ENCODE results near the gene DCLK1. TPM values are rescaled to one million over a fixed set of nuclear protein-coding genes. Genes with fewer than 3 reads are reported as not detected.

Gene DCLK1
- total RNA-seq, 1 experiment from 2014 or later, result 1.4 TPM

DNA sequence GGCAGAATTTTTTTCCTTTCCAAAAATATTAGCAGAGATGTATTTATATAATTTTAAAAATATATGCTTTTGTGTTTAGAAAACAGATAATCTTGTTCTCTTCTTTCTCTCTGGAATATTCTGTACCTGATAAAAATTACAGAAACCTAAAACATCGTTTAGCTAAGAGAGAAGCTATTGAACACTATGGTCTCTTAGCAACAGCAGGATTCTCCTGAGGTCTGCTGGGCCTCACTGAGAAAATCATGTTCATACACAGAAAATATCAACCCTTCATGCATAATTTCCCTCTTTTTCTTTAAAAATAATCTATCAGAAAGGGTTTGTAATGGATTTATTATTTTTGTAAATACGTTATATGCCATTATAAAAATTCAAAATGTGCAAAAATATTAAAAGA is 242.2 kb downstream of the DCLK1 start:
- no TSS peak for BruUV-seq (replicated peaks)
- H3K4me1 ChIP-seq (replicated peaks; ENCODE audit: insufficient read depth), result peaks cover 28% of the 10 kb centered on the region
- ChIA-PET POLR2A (ENCODE audit: unreplicated experiment) (no interaction called here), CTCF (no interaction called here)
- no peaks in the 10 kb centered on the region for H3K79me2 ChIP-seq (ENCODE audit: low read depth)
- no peak overlapping the region for H3K4me2 ChIP-seq
- peaks cover 19% of the 10 kb centered on the region for H3F3A ChIP-seq (ENCODE audit: insufficient read depth, low read depth)
- intact Hi-C loops (cut with micrococcal nuclease; ENCODE audit: unreplicated experiment), result no loop called here
- no peak for TF ChIP-seq CTCF (conservative IDR thresholded peaks at IDR 0.05)
- TF ChIP-seq EZH2 (IDR thresholded peaks at IDR 0.05; ENCODE audit: low read depth), result no peak
- H3K4me3 ChIP-seq, result no peak overlapping the region
- no peaks in the 10 kb centered on the region for H4K20me1 ChIP-seq (ENCODE audit: insufficient read depth)
- no peaks in the 10 kb centered on the region for H3K9me2 ChIP-seq (ENCODE audit: insufficient read depth)
- H3K27ac ChIP-seq, result no peak overlapping the region
- no peaks in the 10 kb centered on the region for H3K27me3 ChIP-seq (ENCODE audit: insufficient read depth, low read depth)
- no peak overlapping the region for H2AFZ ChIP-seq
- no peaks in the 10 kb centered on the region for H3K36me3 ChIP-seq (ENCODE audit: low read depth)
- DNase-seq, result no peak
- H3K9me3 ChIP-seq (ENCODE audit: insufficient read depth, low read depth), result no peaks in the 10 kb centered on the region

- POLR2A ChIA-PET (ENCODE audit: unreplicated experiment), result no interaction called here
- peaks cover 19% of the 10 kb centered on the region for H3F3A ChIP-seq (ENCODE audit: insufficient read depth, low read depth)
- H3K79me2 ChIP-seq (ENCODE audit: low read depth), result no peaks in the 10 kb centered on the region
- H3K4me1 ChIP-seq (replicated peaks; ENCODE audit: insufficient read depth), result peaks cover 28% of the 10 kb centered on the region
- H4K20me1 ChIP-seq (ENCODE audit: insufficient read depth), result no peaks in the 10 kb centered on the region
- H3K9me2 ChIP-seq (ENCODE audit: insufficient read depth), result no peaks in the 10 kb centered on the region
- intact Hi-C loops (cut with micrococcal nuclease; ENCODE audit: unreplicated experiment), result no loop called here
- H3K36me3 ChIP-seq (ENCODE audit: low read depth), result no peaks in the 10 kb centered on the region
- no peak overlapping the region for H3K4me3 ChIP-seq
- CTCF ChIA-PET, result no interaction called here
- no peak overlapping the region for H3K4me2 ChIP-seq
- no peak overlapping the region for H3K27ac ChIP-seq
- no TSS peak for BruUV-seq (replicated peaks)
- no peak for TF ChIP-seq EZH2 (IDR thresholded peaks at IDR 0.05; ENCODE audit: low read depth)
- TF ChIP-seq CTCF (conservative IDR thresholded peaks at IDR 0.05), result no peak
- H3K9me3 ChIP-seq (ENCODE audit: insufficient read depth, low read depth), result no peaks in the 10 kb centered on the region
- H2AFZ ChIP-seq, result no peak overlapping the region
- H3K27me3 ChIP-seq (ENCODE audit: insufficient read depth, low read depth), result no peaks in the 10 kb centered on the region
- DNase-seq, result no peak
Measured at GRCh38 chr13:35888457-35888883, 242.7 kb downstream of the DCLK1 start.

DNA sequence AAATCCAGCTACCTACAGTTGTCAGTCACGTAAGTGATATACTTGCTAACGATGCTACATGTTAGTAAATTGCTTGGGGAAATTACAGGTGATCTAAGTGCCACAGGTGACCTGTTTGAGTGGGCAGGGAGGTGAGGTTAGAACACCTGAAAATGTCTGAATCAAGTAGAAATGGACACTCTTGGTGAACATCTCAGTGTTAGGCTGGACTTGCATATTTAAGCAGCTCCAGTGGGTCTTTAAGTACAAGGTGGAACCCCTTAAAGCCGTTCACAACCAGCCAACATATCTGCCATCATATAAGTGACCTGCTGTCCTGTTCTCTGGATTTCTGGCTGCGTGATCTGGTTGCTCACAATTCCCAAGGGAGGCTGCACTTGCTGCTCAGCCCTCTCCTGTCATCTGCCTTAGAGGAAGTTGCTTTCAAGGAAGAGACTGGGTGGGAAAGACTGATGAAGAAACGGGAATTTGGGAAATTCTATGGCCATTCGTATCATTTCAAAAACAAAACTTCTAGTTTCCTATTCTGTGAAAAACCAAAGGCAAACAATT is 244.0 kb downstream of the DCLK1 start:
- H3K9me2 ChIP-seq (ENCODE audit: insufficient read depth), result no peaks in the 10 kb centered on the region
- H3F3A ChIP-seq (ENCODE audit: insufficient read depth, low read depth), result peaks cover 14% of the 10 kb centered on the region
- no peaks in the 10 kb centered on the region for H3K79me2 ChIP-seq (ENCODE audit: low read depth)
- intact Hi-C loops (cut with micrococcal nuclease; ENCODE audit: unreplicated experiment), result no loop called here
- no peaks in the 10 kb centered on the region for H3K36me3 ChIP-seq (ENCODE audit: low read depth)
- H3K27me3 ChIP-seq (ENCODE audit: insufficient read depth, low read depth), result no peaks in the 10 kb centered on the region
- TF ChIP-seq EZH2 (IDR thresholded peaks at IDR 0.05; ENCODE audit: low read depth) (no peak), CTCF (conservative IDR thresholded peaks at IDR 0.05) (no peak)
- no peaks in the 10 kb centered on the region for H3K9me3 ChIP-seq (ENCODE audit: insufficient read depth, low read depth)
- CTCF ChIA-PET, result interaction anchor here (0.5 kb wide), 1 partner anchor 31 kb away, joined by 5 read pairs; no protein-coding TSS in a partner anchor
- peak overlapping the region; percentile 67; the same call in 1 of the 2 replicates for H2AFZ ChIP-seq
- H3K4me1 ChIP-seq (replicated peaks; ENCODE audit: insufficient read depth), result peaks cover 19% of the 10 kb centered on the region
- H4K20me1 ChIP-seq (ENCODE audit: insufficient read depth), result no peaks in the 10 kb centered on the region
- no peak overlapping the region for H3K27ac ChIP-seq
- DNase-seq, result no peak
- no peak overlapping the region for H3K4me2 ChIP-seq
- no peak overlapping the region for H3K4me3 ChIP-seq
- POLR2A ChIA-PET (ENCODE audit: unreplicated experiment), result no interaction called here
- no TSS peak for BruUV-seq (replicated peaks)
